ENCODE data around the gene GREB1.

The GREB1 gene

DNA sequence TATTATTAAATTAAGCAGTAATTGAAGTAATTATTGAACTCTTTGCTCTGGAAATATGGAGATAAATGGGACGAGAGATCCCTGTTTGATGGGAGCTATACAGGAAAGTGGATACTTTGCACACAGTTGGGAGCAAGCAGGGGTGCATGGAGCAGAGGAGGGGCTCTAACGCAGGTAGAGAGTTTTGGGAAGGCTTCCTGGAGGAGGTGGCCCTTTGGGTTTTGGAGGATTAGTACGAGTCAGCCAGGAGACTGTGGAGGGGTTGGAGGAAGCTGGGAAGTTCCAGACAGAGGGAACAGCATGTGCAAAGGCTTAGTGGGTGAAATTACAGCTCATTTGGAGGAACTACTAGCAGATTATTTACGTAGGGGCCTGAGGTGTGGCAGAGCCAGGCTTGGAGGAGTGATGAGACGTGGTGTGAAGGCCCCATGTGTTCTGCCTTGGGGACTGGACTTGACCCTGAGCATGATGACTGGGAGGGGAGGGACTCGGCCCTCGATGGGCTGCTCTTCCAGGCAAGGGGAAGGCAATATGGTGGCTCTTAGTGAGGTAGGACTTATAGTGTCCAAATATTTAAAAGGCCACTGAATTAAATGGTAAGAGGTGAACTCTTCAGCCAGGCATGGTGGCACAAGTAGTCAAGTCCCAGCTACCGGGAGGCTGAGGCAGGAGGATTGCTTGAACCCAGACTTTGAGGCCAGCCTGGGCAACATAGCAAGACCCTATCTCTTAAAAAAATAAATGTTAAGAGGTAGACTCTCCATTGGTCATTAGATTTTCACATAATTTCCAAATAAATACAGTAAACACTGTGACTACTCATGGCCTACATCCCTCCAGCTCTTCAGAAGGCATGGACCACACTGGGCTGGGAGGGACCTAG is 30.2 kb downstream of the GREB1 start:
- no peak for DNase-seq

DNA sequence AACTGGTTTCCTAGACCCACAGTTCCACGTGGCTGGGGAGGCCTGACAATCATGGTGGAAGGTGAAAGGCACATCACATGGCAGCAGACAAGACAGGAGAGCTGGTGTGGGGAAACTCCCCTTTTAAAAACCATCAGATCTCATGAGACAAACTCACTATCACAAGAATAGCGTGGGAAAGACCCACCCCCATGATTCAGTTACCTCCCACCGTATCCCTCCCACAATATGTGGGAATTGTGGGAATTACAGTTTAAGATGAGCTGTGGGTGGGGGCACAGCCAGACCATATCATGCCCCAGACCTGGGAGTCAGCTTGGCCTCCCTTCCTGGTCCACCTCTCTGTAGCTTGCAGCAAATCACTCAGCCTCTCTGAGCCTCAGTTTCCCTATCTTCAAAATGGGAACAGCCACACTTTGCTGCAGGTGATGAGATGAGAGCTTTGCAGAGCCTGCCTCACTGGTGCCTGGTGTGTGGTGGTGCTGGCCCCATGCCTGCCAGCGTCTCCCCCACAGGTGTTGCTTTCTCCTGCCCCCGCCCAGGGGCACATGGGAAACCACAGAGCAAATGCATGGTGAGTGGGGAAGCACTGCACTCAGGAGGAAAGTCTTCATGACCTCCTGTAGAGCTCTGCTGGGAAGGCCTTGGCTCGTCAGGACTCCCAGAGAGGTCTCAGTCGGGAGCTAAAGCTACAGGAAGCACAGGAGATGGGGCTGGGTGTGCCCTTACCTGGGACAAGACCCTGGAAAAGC is 31.1 kb downstream of the GREB1 start:
- DNase-seq, result no peak

DNA sequence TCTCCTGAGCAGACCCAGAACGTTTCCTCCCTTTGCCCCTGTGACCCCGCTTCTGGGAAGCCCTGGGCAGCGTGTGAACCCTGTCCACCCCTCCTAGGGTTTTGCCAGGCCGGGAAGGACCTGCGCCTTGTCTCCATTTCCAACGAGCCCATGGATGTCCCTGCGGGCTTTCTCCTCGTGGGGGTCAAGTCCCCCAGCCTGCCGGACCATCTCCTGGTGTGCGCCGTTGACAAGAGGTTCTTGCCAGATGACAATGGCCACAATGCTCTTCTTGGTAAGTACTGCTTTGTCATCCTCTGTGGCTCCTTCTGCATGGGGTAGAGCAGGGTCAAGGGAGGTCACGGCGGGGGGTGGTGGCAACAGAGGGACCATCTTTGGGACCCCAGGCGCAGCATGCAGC is 32.5 kb downstream of the GREB1 start:
- no peak for DNase-seq

DNA sequence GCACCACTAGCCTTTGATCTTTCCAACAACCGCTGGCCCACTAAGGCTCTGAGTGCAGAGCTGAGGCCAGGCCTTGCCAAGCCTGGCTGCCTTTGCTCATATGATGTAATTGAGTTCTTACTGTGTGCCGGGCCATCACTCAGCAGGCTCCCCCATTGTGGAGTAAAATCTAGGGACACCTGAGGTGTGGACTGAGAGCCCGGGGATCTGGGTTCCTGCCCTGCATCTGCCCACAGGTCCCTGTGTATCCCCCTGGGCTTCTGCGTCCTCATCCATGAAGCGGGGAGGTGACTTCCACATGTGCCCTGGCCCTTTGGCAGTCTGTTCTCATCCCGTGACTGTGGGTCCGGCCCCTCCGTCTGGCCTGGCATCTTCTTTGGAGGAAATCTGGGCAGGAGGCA is 33.8 kb downstream of the GREB1 start:
- no peak for DNase-seq

DNA sequence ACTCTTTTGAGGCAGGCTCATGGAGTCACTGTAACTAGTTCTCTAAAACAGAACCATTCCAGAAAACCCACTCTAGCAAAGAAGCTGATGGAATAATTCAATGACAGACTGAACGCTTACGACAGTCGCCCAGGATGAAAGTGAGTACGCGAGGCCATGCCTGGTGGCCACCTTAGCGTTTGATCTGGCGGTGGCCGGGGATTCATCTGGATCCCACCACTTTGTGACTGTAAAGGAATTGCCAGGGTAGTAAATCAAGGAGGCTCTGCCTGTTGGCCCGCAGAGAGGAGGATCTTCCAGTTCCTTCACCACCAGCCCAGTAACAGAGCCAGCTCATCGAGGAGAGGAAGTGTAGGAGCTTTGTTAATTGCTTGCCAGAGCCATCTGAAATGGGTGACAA is 34.6 kb downstream of the GREB1 start:
- no peak for DNase-seq

DNA sequence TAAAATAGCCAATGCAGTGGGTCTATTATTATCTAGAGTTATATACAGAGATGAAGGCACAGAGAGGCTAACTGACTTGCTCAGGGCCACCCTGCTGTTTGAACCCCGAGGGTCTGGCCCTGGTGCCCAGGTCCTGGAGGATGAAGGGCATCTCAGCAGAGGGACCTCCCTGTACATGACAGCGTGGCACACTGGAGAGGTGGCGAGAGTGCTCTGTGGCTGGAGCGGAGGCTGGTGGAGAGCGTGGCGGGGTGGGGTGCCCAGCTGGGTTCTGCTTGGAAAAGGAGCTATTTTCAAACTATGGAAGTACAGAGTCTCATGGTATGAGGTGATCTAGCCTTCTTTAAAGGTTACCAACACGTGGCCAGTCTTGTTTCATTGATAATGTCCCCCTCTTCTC is 35.8 kb downstream of the GREB1 start:
- DNase-seq, result no peak

DNA sequence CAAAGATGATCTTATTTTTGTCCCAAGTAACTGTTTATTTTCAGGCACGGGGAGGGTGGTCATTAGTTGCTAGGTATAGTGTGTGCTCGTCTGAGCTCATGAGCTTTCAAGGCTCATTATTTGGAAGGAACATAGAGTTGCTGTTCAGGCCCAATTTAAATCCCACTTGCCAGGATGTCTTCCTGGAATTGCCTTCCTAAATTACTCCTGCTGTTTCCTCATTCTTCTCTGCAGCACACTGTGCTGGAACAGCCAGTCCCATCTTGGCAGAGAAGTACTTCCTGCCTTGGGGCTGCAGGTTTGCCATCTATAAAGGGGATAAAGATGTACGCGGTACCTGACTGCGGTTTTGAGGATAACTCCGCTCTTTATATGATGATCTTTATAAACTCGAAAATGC is 37.3 kb downstream of the GREB1 start:
- DNase-seq, result no peak

DNA sequence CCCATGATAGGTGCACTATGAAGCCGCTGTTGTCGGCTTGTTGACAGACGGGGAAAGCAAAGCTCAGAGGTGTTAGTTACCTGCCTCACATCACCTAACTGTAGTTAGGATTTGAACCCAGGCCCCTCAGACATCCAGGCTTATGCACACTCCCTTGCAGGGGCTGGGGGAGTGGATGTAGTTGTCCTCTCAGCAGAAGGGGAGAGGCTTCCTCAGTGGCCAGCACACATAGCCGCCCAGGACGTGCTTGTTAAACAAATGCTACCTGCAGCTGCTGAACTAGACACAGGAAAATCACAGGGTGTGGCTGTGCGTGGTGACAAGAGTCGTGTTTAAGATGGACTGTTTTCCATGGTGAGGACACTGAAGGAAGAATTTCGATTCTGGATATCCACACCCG is 39.2 kb downstream of the GREB1 start:
- no peak for DNase-seq

DNA sequence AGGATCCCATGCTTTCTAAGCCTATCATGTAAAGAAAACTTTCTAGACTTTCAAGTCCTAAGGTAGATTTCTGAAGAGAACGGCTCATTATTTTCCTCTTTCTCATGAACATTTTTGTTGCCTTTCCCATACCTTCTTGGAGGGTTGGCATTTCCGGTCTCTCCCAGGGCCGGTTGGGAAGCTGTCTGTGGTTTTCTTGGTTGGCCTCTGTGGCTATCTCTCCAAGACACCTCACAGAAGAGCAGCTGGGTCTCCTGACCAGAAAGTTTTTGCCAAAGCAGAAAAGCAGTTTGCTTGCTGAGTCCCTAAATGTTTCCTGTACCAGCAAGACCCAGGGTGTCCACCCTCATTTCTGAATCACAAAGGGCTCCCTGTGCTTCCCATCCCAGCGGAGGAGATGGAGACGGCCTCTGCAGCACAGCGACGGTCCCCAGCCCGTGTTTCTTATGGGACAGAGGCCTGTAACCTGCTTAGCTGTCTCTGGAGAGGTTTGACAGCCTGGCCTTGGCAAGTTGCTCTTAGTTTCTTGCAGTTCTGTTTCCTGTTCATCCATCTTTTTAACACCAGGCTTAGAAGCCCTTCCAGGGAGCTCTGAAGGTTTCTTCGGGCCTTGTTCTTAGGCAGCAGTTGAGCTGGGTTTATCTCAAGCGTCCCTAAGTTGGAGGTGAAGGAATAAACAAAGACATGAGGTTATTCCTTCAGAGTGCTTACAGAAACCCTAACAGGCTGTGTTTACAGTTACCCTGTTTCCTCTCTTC is 39.8 kb downstream of the GREB1 start:
- DNase-seq, result no peak

DNA sequence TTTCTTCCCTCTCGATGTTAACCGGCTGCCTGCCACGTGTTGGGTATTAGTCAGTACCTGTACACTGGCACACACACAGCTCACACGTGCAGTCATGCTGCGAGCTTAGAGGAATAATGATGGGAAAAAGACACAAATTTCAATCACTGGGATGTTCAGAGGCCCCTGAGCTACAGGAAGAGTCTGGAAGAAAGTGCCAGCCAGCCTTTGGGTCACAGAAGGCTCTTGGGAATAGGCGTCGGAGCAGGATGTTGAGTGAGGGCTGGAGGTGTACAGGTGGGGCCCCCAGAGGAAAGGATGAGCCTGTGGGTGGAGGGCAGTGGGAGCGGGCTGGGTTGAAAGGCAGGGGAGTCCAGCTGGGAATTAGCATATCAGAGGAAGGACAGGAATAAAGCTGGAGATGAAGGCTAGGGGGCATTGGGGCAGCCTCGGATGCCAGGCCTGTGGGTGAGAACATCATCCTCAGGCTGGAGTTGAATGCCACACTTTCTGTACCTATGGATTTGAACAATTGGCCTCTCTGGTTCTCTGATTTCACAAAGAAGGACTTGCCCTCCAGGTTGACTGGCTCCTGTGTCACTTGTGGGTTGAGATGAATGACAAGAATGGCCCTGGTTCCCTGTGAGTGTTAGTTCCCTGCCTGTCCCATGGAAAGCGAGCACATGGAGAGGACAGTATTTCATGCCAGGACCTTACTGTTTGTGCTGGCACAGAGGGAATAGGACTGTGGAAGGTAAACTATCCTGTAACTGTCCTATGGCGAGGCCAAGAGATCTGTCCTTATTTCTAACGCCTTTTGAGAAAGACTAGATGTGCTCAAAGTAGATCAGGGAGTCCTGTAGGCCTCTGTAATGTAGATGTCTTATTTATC is 40.6 kb downstream of the GREB1 start:
- no peak for DNase-seq

DNA sequence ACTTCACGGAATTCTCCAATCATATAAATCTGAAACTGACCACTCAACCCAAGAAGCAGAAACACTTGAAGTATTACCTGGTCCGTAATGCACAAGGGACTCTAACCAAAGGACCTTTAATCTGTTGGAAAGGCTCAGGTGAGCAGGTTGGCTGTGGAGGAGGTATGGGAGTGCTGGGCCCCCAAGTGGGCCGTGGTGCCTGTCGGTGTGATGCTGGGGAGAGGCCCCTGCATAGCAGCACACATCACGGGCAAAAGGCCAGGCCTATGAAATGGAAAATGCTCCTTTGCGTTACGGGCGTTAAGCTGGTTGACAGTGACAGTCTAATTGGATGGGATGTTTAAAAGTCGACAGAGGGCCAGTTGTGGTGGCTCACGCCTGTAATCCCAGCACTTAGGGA is 42.6 kb downstream of the GREB1 start:
- no peak for DNase-seq

DNA sequence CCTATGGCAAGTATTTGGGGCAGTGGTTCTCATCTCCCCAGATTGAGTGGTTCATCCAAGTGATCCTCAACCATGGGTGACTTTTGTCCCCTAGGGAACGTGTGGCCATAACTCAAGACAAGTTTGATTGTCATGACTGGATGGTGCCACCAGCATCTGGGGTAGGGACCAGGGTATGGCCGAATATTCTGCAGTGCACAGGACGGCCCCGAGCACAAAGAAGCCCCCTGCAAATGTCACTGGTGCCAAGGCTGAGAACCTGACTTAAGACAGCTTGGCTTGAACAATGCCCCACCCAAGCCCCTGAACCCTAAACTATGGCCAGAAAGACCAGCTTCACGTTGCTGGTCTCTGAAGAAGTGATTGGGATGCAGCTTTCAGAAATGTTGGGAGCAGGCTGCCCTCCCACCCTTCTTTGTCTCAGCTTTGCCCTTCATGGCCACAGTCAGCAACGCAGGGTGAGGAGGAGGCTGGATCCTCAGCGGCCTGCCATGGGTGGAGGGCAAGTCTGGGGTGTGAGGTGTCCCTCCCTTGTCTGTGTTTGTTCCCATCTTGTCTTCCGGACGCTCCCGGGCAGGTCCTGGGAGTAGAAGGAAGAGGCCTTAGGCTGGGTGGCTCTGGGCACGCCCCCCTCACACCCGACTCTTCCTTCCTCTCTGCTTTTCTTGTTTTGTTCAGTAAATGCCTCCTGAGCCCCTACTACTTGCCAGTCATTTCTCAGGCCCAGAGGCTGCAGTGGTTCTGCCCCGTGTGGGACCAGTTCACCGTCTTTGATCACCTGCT is 43.4 kb downstream of the GREB1 start:
- no peak for DNase-seq

DNA sequence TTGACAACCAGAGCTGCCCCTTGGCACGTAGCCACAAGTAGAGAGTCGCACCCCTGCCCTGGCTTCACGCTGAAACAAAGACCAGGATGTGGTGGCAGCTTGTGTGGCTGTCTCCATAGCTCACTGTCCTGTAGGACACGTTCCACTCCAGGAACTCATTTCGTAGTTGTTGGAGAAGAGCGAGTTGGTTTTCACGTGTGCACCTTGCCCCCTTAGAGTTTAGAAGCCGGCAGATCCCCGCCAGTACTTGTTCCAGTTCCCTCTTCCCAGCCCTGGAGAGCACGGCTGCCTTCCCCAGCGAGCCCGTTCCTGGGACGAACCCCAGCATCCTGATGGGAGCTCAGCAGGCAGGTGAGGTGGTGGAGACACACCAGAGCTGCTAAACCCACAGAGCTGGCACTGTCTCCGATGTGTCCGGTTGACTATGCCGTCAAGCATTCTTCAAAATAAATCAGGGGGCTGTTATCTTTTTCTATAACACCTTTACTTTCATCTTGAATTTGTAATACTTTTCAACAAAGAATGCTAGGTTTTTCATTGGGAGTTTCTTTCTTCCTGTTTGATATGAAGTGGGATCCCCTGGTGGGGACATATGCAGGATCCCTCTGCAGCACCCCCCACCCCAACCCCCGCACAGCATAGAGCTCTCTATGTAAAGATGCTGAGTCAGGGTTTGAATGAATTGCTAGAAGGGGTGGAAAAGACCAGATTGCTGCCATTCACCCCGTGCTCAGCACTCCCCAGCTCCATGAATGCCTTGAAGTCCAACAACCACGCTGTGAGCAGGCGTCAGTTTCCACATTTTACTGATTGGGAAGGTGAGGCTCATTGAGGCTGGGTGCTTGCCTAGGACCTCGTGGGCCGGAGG is 44.5 kb downstream of the GREB1 start:
- no peak for DNase-seq

DNA sequence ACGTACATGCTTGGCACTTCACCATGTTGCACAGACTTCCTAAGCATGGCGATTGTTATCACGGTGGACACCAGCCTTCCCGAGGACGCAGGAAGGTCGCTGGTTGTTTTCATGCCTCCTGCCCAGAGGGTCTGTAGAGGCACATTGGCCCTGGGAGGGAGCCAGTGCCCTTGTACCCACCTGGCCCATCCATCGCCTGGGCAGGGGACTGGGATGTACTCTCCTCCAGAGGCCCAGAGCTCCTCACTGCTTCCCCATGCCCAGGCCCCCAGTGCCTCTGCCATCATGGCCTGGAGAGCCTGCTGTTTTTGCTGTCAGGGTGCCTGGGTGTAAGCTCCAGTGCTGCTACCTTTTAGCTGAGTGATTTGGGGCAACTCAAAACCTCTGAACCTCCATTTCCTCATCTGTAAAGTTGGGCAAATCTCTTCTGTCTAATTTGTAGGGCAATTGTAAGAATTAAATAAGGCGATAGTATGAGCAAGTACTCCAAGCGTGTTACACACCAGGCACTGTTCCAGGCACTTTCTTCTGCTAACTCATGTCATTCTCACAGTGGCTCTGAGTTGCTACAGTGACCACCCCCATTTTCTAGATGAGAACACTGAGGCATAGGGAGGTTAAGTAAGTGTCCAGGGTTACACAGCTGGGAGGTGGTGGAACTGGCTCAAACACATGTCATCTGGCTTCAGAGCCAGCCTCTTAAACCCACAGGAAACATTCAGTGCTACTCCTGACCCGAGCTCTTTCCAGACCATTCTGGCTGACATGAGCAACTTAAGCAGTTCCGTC is 45.3 kb downstream of the GREB1 start:
- no peak for DNase-seq

DNA sequence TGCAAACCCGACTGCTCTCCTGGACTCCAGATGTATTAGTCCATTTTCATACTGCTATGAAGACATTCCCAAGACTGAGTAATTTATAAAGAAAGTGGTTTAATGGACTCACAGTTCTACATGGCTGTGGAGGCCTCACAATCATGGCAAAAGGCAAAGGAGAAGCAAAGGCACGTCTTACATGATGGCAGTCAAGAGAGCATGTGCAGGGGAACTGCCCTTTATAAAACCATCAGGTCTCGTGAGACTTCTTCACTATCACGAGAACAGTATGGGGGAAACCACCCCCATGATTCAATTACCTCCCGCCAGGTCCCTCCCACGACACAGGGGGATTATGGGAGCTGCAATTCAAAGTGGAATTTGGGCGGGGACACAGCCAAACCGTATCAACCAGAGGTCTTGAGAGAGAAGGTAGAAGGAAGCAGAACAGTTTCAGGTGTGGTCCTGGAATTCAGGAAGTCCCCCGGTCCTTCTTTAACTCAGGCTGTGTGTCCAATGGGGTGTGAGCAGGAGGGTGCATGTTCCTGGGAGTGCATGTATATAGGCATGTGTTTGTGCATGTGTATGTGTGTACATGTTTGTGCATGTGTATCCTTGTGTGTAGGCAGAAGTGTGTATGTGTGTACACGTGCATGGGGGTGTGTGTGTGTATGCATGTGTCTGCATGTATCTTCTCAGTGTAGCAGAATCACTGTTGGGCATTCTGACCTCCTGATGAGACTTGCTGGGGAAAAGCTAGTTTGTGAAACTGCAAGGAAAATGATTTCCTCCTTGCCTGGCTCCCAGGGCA is 46.2 kb downstream of the GREB1 start:
- DNase-seq, result no peak

DNA sequence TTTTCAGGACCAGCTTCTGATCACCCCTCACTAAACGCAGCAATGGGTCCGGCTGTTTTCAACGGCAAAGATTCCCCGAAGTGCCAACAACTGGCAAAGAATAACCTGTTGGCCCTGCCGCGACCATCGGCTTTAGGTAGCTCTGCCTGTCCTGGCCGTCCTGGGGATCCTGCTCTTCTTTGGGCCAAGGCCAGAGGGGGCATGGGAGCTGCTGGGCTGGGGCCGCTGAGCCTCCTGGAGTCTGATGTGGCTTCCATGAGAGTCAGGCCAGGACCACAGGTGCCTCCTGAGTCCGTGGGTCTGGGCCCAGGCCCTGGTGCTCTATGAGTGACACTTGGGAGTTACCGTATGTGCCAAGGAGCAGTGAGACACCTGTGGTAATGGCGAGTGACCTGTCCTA is 46.9 kb downstream of the GREB1 start:
- DNase-seq, result no peak

DNA sequence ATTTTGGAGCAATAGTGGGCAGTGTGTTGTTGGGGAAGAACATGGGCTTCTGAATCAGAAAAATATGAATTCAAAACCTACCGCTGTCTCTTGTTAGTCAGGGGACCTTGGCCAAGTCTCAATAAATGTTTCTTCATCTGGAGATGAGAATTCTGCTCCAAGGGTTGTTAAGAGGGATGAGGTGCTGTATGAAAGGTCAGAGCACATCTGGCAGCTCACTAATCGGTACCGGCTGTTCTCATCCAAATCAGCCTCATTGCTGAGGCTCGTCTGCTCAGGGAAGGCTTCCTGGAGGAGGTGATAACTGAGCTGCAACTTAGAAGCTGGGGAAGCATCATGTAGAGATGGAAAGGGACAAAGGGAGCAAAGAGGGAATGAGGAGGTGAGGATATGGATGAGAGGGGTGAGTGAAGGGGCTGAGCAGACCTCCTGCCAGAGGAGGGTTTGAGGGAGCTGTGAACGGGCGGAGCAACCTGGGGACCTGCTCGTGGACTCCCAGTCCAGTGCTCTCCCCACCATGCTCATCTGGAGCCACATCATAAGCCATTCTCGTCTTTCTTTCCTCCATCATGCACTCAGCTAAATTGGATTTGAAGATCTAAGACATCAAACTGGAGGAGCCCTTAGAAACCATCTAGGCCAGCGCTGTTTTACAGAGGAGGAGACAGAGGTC is 47.4 kb downstream of the GREB1 start:
- no peak for DNase-seq

DNA sequence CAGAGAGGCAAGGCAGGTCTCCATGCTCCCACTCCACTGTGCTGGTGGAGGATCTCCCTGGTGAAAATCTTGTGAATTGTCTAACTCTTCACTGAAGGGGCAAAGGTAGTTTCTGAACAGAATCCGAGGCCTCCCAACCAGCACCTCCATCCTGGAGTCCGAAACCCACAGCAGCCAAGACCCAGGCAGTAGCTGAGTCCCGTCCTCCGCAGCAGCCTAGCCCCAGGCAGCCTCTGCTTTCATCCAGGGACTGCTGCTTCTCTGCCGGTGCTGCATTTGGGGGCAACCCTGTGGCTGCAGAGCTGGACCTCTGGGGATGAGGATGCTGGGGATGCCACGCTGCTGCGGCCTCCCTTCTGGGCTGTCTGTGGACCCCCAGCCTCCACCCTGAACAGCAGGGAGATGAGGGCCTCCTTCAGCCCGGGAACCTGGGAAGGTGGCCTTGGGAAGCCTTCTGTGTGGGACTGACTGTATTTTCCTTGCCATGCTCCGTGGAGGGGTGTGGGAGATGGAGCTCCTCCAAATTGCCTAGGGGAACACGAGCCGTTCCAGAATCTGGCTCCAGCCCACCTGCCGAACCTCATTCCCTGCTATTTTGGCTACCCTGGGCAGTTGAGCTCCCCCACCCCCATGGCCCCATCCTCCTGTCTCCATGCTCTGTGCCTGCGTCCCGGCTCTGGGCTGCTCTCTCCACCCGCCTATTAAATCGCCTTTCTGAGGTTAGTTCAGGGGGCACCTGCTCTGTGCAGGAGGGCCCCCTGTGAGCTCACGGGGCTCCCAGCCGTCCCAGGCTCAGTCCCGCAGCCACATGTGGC is 48.2 kb downstream of the GREB1 start:
- no peak for DNase-seq

Measured in GF-D8 (cell line).